Renal pelvis (tissue), 4 donors: ENCODE data around the gene VSIR. TPM values are rescaled to one million over a fixed set of nuclear protein-coding genes. Genes with fewer than 3 reads are reported as not detected.

Source experiments
- DNase-seq: peaks from one replicate; pipeline ENCODE4 v3.0.0-alpha.2; 2013
- polyA plus RNA-seq, 3 donors: library from polyadenylated mRNA; unstranded; fragments of 120-200 nt; gene quantifications; one replicate each; pipeline ENCODE4 v1.2.1, GENCODE V29; 2013; ENCODE audit not compliant: insufficient read length in 3 of 3

VSIR gene
- polyA plus RNA-seq, 3 donors: 8.4 to 10.5 (median 8.6) TPM

GRCh38 chr10:71810048-71810750 lies 36.9 kb upstream of the VSIR start:
- DNase-seq: no peak

DNA sequence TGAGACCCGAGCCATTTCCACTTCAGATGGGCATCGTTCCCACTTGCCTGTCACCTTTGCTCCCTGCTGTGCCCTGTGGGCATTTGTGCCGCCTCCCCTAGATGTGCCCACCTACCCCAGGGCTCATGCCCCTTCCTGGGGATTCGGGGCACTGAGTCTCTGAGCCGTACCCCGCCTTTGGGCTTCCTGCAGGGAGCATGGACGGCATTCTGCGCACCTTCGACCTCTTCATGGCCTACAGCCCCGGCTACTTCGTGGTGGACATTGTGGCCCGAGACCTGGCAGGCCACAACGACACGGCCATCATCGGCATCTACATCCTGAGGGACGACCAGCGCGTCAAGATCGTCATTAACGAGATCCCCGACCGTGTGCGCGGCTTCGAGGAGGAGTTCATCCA lies 36.3 kb upstream of the VSIR start:
- no peak for DNase-seq

- DNase-seq: no peak
These were observed 34.5 kb upstream of the VSIR start for GRCh38 chr10:71807557-71808510.

GRCh38 chr10:71806704-71807556 lies 33.6 kb upstream of the VSIR start:
- no peak for DNase-seq

DNA sequence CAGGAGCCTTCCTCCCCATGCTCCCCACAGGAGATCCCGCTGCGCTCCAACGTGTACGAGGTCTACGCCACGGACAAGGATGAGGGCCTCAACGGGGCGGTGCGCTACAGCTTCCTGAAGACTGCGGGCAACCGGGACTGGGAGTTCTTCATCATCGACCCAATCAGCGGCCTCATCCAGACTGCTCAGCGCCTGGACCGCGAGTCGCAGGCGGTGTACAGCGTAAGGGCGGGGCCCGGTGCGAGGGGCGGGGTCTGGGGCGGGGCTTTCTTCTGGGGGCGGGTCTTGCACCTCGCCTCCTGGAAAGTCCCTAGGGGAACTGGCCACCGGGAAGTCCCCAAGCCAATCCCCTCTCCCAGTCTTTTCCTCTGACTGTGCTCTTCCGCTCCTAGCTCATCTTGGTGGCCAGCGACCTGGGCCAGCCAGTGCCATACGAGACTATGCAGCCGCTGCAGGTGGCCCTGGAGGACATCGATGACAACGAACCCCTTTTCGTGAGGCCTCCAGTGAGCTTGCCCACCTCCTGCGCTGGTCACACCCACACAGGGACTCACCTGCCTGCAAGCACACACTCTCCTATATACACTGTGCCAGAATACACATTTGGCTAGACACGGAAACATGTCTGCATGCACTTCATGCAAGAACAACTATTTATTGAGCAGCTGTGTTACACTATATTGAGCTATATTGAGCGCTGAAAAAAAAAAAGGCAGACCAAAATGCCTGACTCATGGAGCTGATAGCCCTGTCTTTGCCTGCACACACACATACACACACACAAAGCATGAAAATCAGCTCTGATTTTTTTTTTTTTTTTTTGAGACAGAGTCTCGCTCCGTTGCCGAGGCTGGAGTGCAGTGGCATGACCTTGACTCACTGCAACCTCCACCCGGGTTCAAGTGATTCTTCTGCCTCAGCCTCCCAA lies 32.7 kb upstream of the VSIR start:
- no peak for DNase-seq

DNA sequence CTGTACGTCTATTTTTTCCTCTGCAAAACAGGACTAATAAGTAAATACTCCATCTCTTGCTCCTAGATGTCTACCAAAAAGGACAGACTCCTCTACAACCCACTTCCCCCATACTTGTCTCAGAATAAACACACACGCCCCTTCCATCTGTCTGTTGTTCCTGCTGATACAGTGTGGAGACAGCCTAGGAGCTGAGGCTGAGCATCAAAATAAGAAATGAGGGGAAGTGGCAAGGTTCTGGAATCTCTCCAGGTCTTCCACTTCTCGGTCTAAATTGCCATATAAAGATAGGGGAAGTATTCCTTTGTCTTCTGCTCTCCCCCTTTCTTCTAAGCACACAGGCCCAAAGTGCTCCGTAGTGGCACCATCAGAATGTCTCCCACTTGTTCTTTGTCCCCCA lies 30.8 kb upstream of the VSIR start:
- no peak for DNase-seq

GRCh38 chr10:71802715-71803488 lies 29.6 kb upstream of the VSIR start:
- DNase-seq: no peak

DNA sequence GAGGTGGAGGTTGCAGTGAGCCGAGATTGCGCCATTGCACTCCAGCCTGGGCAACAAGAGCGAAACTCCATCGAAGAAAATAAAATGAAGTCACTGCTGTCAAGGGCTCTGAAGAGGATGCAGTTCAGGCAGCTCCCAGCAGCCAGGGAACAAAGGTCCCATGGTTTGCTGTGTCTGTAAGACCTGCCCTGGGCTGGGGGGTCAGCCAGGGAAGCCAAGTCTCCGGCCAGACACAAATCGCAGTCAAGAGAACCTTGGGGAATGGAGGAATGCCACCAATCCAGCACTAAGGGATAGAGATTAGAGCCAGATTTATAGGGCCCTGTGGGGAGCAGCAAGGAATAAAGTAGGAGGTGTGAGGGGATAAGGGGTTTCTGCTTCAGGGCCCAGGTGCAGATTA lies 28.9 kb upstream of the VSIR start:
- no peak for DNase-seq

GRCh38 chr10:71801361-71801760 lies 28.0 kb upstream of the VSIR start:
- DNase-seq: no peak

DNA sequence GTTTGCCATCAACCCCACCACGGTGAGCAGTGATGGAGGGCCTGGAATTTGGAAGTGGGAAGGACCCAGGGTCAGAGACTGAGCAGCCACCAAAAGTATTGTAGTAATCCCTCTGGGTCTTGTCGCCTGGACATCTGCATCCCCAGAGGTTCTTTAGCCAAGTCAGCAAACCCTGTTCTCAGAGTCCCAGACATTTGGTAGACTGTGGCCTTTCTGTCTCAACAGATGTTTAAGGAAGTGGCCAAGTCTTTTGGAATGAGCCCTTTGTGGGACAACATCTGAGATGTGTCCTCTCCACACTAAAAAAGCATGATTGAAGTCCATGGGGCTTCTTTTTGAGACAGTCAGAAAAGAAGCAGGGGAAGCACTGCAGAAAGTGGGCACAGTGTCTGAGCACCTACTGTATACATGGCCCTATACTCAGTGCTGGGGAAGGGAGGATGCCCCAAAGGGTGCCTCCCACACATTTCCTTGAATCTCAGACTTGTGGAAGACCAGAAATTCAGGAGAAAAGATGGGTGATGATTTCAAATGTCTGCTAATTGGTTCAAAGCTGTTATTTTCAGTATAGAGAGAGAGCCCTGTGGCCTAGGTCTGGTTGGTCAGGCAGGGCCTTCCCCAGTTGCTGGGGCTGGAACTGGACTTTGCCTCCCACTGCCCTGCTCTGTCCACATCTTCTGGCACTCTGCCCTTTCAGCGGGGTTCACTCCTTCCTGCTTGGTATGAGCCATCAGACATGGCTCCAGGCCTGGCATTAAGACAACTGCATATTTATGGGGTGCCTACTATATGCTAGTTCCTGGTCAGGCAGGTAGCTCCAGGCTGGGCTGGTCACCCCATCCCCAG lies 26.5 kb upstream of the VSIR start:
- DNase-seq: no peak

DNA sequence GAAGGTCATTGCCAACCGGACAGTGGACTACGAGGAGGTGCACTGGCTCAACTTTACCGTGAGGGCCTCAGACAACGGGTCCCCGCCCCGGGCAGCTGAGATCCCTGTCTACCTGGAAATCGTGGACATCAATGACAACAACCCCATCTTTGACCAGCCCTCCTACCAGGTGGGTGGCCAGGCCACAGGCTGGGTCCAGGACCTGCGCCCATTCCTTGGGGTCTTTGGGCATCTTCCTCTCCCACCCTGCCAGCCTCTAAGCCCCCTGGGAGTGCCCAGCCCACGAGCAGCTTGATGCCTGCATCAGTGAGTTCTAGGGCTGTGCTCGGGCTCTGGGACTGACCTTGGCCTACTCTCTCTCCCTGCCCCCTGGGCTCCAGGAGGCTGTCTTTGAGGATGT lies 25.8 kb upstream of the VSIR start:
- DNase-seq: no peak

DNA sequence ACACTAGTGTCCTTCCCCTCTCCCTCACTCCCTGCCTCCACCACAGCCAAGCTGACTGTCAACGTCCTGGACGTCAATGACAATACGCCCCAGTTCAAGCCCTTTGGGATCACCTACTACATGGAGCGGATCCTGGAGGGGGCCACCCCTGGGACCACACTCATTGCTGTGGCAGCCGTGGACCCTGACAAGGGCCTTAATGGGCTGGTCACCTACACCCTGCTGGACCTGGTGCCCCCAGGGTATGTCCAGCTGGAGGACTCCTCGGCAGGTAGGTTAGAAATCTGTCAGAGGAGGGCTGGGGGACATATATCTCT lies 24.9 kb upstream of the VSIR start:
- DNase-seq: no peak

- DNase-seq: no peak
These were observed 24.4 kb upstream of the VSIR start for GRCh38 chr10:71797533-71798307.

- DNase-seq: no peak
These were observed 23.6 kb upstream of the VSIR start for GRCh38 chr10:71796749-71797405.

GRCh38 chr10:71795248-71795647 lies 21.9 kb upstream of the VSIR start:
- DNase-seq: no peak

DNA sequence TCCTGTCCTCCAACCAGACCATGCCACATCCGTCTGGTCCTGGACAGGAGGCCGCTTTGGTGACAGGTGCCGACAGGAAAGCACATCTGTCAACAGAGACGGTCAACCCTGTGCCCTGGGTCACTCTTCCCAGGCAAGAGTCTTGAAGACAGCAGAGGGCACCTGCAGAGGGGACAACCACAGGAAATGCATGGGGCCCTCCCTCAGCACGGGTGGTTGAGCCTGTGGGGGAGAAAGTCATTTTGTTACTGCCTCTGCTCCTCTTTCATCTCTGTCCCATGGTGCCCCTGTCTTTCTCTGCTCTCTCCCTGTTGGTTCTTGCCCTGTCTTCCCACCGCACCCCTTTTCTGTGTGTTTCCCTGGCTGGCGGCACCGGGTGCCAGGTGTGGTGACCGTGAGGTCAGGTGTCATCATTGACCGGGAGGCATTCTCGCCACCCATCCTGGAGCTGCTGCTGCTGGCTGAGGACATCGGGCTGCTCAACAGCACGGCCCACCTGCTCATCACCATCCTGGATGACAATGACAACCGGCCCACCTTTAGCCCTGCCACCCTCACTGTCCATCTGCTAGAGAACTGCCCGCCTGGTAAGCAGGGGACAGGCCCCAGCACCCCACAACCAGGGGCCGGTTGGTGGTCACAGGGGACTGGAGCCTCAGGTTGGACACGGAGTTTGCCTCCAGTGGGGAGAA lies 17.6 kb upstream of the VSIR start:
- no peak for DNase-seq

GRCh38 chr10:71789871-71790270 lies 16.6 kb upstream of the VSIR start:
- DNase-seq: no peak

DNA sequence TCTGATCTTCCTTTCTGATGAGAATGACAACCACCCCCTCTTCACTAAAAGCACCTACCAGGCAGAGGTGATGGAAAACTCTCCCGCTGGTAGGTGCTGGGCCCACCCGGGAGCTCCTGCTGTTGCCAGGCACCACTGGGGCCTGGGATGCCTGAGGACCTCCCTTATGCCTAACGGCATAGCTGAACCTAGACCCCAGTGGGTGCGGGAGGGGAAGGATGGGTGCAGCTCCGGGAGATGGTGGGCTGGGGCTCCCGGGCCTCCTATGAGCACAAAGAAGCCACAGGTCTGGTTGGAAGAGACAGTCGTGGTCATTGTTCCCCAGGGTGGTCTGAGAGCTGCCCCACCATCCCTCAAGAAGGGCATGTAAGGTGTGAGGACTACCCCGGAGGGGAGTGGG lies 15.6 kb upstream of the VSIR start:
- no peak for DNase-seq
